ENCODE data around the gene ADAM17. TPM values are rescaled to one million over a fixed set of nuclear protein-coding genes. Genes with fewer than 3 reads are reported as not detected.
"Not testable (repeated sequence)": the region's sequence is repeated elsewhere in the genome, so short reads cannot be mapped to it uniquely, and the experiment has no call there.

Gene ADAM17
- total and polyA plus RNA-seq, 2 of the 13 experiments (the other 11 are each of a cell fraction or from before 2014, with no cell fraction given): 6.5 to 33.4 TPM

GRCh38 chr2:9595746-9596145, 40.1 kb upstream of the ADAM17 start (continued):
- no peak for TF ChIP-seq MTA3 (CRISPR knock-in tag; IDR thresholded peaks at IDR 0.05)
- TF ChIP-seq ZNF234 (CRISPR knock-in tag; conservative IDR thresholded peaks at IDR 0.05): no peak
- TF ChIP-seq, protein P1, sequence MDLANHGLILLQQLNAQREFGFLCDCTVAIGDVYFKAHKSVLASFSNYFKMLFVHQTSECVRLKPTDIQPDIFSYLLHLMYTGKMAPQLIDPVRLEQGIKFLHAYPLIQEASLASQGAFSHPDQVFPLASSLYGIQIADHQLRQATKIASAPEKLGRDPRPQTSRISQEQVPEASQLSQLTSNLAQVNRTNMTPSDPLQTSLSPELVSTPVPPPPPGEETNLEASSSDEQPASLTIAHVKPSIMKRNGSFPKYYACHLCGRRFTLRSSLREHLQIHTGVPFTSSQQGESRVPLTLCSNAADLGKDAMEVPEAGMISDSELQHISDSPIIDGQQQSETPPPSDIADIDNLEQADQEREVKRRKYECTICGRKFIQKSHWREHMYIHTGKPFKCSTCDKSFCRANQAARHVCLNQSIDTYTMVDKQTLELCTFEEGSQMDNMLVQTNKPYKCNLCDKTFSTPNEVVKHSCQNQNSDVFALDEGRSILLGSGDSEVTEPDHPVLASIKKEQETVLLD (CRISPR knock-in tag; IDR thresholded peaks at IDR 0.05; ENCODE audit: low read depth): no peak
- TF ChIP-seq TAF1 (CRISPR knock-in tag; IDR thresholded peaks at IDR 0.05): no peak

DNA sequence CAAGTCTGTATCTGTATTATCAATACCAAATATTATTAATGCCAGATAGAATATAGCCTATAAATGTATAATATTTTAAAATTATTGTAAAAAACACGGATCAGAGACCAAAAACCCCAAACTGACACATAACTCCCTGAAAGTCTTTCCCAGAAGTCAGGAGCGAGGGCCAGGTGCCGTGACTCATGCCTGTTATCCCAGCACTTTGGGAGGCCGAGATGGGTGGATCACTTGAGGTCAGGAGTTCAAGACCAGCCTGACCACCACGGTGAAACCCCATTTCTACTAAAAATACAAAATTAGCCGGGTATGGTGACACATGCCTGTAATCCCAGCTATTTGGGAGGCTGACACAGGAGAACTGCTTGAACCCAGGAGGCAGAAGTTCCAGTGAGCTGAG, 39.6 kb upstream of the ADAM17 start:
- H4K20me1 ChIP-seq (ENCODE audit: insufficient read depth, low read length); H3K4me2 ChIP-seq (ENCODE audit: low read depth, low read length); ATAC-seq; in situ Hi-C loops (cut with HindIII; ENCODE audit: extremely low pct_ligation_motif_present, low pct_unique_long_range_greater_than_20kb); FAIRE-seq; DNase-seq (ENCODE audit: low spot score); CTCF ChIA-PET (ENCODE audit: low intra/inter-chr PET ratio, low total read pairs); intact Hi-C loops (cut with micrococcal nuclease; ENCODE audit: unreplicated experiment); H3K27ac ChIP-seq (ENCODE audit: extremely low read length, insufficient read depth, low read length); H3K9ac ChIP-seq (ENCODE audit: insufficient read depth, low read depth, low read length); H3K4me1 ChIP-seq (ENCODE audit: insufficient read depth, low read length); H3K27me3 ChIP-seq (ENCODE audit: control insufficient read depth in 1 of 2, insufficient read depth in 2 of 2, low read length in 2 of 2); BruUV-seq (replicated peaks); H3K4me3 ChIP-seq (replicated peaks in 1 of 3; ENCODE audit: insufficient read depth in 1 of 3, low read depth in 2 of 3, low read length in 3 of 3); H2AFZ ChIP-seq (ENCODE audit: low read length): not testable (repeated sequence)
- WGBS (ENCODE audit: low lambda C conversion rate): 88% methylated on average over 6 of the region's 6 CpGs
- POLR2A ChIA-PET: interaction anchor here (1.0 to 1.3 kb wide), 2 partner anchors 36 to 39 kb away, joined by 3 to 7 read pairs; partner anchors contain the start of genes ADAM17 and YWHAQ
- Histone ChIP-seq H3K9me3 (ENCODE audit: low read length) (peaks cover 12% of the 10 kb centered on the region; the same call in 1 of the 2 replicates), H3K79me2 (ENCODE audit: insufficient read depth, low read length) (peaks cover 71% of the 10 kb centered on the region), H3K36me3 (replicated peaks in 1 of 2; ENCODE audit: control insufficient read depth in 1 of 2, insufficient read depth in 2 of 2, low read length in 2 of 2) (peaks cover 11 to 49% of the 10 kb centered on the region in 2 experiments)
